Thyroid gland (tissue), 4 donors: ENCODE data around the gene INTS2. TPM values are rescaled to one million over a fixed set of nuclear protein-coding genes. Genes with fewer than 3 reads are reported as not detected.

Experiments used
- DNase-seq, 2 donors: peaks; one replicate each; pipeline ENCODE4 v3.0.0-alpha.2; 2019
- H3K27ac ChIP-seq, 3 donors: fragments of 200-600 bp; sonication (generic); 1 replicate in 2 of 3; 2 replicates in 1 of 3; pipeline ENCODE4 v1.5.1; 2016 to 2019; ENCODE audit warnings: mild to moderate bottlenecking in 1 of 3, moderate library complexity in 1 of 3
- H3K27me3 ChIP-seq: fragments of 200-600 bp; sonication (generic); one replicate; pipeline ENCODE4 v1.5.1; 2019
- H3K36me3 ChIP-seq, 2 donors: fragments of 200-600 bp; sonication (generic); one replicate each; pipeline ENCODE4 v1.5.1; 2016 to 2019
- H3K4me1 ChIP-seq, 2 donors: fragments of 200-600 bp; sonication (generic); one replicate each; pipeline ENCODE4 v1.5.1; 2017 to 2019
- H3K4me3 ChIP-seq, 3 donors: fragments of 200-600 bp; sonication (generic); replicated peaks in 1 of 3; 1 replicate in 2 of 3; 2 replicates in 1 of 3; pipeline ENCODE4 v1.5.1; 2016; ENCODE audit warnings: mild to moderate bottlenecking in 1 of 3
- H3K9me3 ChIP-seq: fragments of 200-600 bp; sonication (generic); one replicate; pipeline ENCODE4 v1.5.1; 2017
- CTCF ChIP-seq, 6 experiments: fragments of 200-600 bp in 3 of 6; fragments of 450-650 bp in 3 of 6; sonication (generic) in 3 of 6; IDR thresholded peaks; one replicate each; pipeline ENCODE4 v1.5.1; 2016 to 2019; ENCODE audit warnings: antibody characterized with exemption in 6 of 6, mild to moderate bottlenecking in 2 of 6, inconsistent platforms in 1 of 6, moderate library complexity in 1 of 6
- POLR2A ChIP-seq, 2 donors: fragments of 450-650 bp; IDR thresholded peaks; one replicate each; pipeline ENCODE4 v1.6.1; 2017; ENCODE audit warnings: antibody characterized with exemption in 2 of 2, mild to moderate bottlenecking in 2 of 2, moderate library complexity in 1 of 2
- WGBS, 2 donors: methylation state at CpG; one replicate each; pipeline ENCODE4 v1.1.5; 2017; 5-methylcytosine and 5-hydroxymethylcytosine counted together
- intact Hi-C: fragments of 100-400 bp; cut with DNase I; formaldehyde crosslinking; loops from one replicate; pipeline ENCODE4 v1.15.1; 2023
- total RNA-seq, 4 donors: library from RNA; depleted of rRNA; stranded (reverse); fragments of >200 nt; gene quantifications; one replicate each; pipeline ENCODE4 v1.2.3, GENCODE V29; 2016

The INTS2 gene
- total RNA-seq, 4 donors from 2014 or later, result 10.9 to 16.1 (median 13.5) TPM

DNA sequence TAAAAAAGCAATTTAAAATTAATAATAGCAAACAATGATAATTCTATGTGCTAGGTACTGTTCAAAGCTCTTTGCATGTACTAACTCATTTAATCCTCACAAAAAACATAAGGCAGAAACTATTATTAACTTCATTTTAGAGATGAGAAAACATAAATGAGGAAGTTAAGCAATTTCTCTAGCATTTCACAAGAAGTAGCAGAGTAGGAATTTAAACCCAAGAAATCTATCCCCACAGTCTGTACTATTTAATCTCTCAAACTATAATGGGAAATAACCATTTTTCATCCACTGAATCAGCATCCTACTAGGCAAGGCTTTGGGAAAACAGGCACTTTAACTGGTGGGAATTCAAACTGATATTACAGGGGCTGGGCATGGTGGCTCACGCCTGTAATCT, 42.2 kb upstream of the INTS2 start:
- intact Hi-C loops, result no loop called here
- Histone ChIP-seq H3K27me3 (no peaks in the 10 kb centered on the region), H3K4me3 (no peak overlapping the region), H3K4me1 (no peaks in the 10 kb centered on the region), H3K27ac (no peak overlapping the region), H3K36me3 (peaks cover 18 to 28% of the 10 kb centered on the region in 2 donors), H3K9me3 (no peaks in the 10 kb centered on the region)
- 94 to 100% methylated on average over 1 of the region's 1 CpG for WGBS, 2 donors
- no peak for TF ChIP-seq CTCF (IDR thresholded peaks at IDR 0.05)
- TF ChIP-seq POLR2A (IDR thresholded peaks at IDR 0.05), result no peak
- no peak for DNase-seq

DNA sequence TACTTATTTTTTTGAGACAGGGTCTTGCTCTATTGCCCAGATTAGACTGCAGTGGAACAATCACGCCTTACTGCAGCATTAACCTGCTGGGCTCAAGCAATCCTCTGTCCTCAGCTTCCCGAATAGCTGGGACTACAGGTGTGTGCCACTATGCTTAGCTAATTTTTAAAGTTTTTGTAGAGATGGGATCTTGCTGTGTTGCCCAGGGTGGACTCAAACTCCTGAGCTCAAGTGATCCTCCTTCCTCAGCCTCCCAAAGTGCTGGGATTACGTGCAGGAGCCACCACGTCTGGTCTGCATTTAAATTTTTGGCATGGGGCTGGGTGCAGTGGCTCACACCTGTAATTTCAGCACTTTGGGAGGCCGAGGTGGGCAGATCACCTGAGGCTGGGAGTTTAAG, 41.0 kb upstream of the INTS2 start:
- no peak overlapping the region for H3K4me3 ChIP-seq
- no peaks in the 10 kb centered on the region for H3K27me3 ChIP-seq
- no peak for DNase-seq
- H3K9me3 ChIP-seq, result no peaks in the 10 kb centered on the region
- peaks cover 31 to 40% of the 10 kb centered on the region in 2 donors for H3K36me3 ChIP-seq
- WGBS, 2 donors, result 97 to 100% methylated on average over 5 of the region's 5 CpGs
- no peak for TF ChIP-seq POLR2A (IDR thresholded peaks at IDR 0.05)
- no peak for TF ChIP-seq CTCF (IDR thresholded peaks at IDR 0.05)
- no peaks in the 10 kb centered on the region for H3K4me1 ChIP-seq
- no peak overlapping the region for H3K27ac ChIP-seq
- intact Hi-C loops, result no loop called here

DNA sequence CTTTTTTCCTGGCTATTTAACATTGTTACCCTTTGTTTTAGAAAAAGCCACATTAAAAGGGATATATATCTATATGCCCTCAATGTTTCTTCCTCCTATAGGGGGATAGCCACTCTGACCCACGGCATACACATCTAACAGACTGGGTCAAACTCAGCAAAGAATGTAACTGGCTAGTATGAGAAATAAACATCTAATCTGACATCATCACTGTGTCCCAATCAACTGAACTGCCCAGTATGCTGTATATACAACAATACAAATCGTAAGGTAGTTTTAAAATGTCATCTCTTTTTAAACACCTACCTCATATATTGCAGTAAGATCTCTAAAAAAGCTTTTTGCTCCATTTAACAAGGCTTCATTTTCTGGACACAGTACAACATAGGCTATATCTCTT, 39.9 kb upstream of the INTS2 start:
- 94 to 97% methylated on average over 2 of the region's 2 CpGs for WGBS, 2 donors
- Histone ChIP-seq H3K27ac (no peak overlapping the region), H3K36me3 (peaks cover 36 to 47% of the 10 kb centered on the region in 2 donors), H3K27me3 (no peaks in the 10 kb centered on the region), H3K4me3 (no peak overlapping the region), H3K4me1 (no peaks in the 10 kb centered on the region), H3K9me3 (no peaks in the 10 kb centered on the region)
- intact Hi-C loops, result no loop called here
- no peak for DNase-seq
- TF ChIP-seq POLR2A (IDR thresholded peaks at IDR 0.05) (no peak), CTCF (IDR thresholded peaks at IDR 0.05) (no peak)

DNA sequence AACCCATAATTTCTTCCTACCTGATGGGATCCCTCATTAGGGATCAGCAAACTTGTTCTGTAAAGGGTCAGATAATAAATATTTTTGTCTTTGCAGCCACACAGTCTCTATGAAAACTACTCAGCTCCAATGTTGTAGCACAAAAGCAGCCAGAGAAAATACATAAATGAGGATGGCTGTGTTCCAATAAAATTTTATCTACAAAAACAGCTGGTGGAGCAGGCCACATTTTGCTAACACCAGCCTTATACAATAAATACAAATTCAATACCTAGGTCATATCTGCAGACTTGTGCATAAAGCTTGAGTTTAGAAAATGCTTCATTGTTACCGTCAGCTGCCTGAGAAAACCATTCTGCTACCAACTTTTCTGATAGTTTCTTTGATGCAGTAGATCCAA, 38.4 kb upstream of the INTS2 start:
- Histone ChIP-seq H3K4me1 (no peaks in the 10 kb centered on the region), H3K9me3 (no peaks in the 10 kb centered on the region), H3K4me3 (no peak overlapping the region), H3K27ac (no peak overlapping the region), H3K27me3 (no peaks in the 10 kb centered on the region), H3K36me3 (peaks cover 40 to 46% of the 10 kb centered on the region in 2 donors)
- intact Hi-C loops, result no loop called here
- WGBS, 2 donors, result 0% methylated on average over 1 of the region's 1 CpG
- DNase-seq, result no peak
- TF ChIP-seq POLR2A (IDR thresholded peaks at IDR 0.05) (no peak), CTCF (IDR thresholded peaks at IDR 0.05) (no peak)

DNA sequence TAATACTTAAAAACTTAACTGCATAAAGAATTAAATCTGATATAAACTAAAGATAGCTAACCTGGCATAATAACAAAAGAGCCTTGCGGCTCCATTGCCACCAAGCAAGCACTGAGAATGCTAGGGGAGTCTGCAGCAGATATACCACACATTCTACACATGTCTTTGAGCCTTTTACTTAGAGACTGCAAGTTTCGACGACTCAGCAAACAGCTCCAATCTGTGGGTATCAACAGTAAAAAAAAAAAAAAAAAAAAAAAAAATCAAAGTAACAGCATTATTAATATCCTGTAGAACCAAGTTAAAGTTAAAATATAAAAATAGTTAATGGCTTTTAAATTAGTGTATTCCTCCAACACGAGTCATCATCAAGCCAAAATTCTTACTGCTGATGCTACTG, 27.8 kb upstream of the INTS2 start:
- Histone ChIP-seq H3K4me3 (no peak overlapping the region), H3K4me1 (no peaks in the 10 kb centered on the region), H3K36me3 (peaks cover 45 to 63% of the 10 kb centered on the region in 2 donors), H3K9me3 (no peaks in the 10 kb centered on the region), H3K27ac (no peak overlapping the region), H3K27me3 (no peaks in the 10 kb centered on the region)
- intact Hi-C loops, result no loop called here
- no peak for TF ChIP-seq CTCF (IDR thresholded peaks at IDR 0.05)
- TF ChIP-seq POLR2A (IDR thresholded peaks at IDR 0.05), result no peak
- WGBS, 2 donors, result 83 to 91% methylated on average over 4 of the region's 4 CpGs
- DNase-seq, result no peak
